Progenitor cell of endocrine pancreas (in vitro differentiated cells): Measurements from ENCODE around the gene GNLY. TPM values are rescaled to one million over a fixed set of nuclear protein-coding genes. Genes with fewer than 3 reads are reported as not detected.

Experiments used
- DNase-seq: peaks from one replicate; pipeline ENCODE4 v3.0.0; 2021; ENCODE audit warnings: low spot score; ENCODE audit not compliant: unreplicated experiment
- H3K27ac Mint-ChIP-seq: 2 replicates; pipeline ENCODE4 v1.8.0; 2021; ENCODE audit warnings: mild to moderate bottlenecking, moderate library complexity, mixed read lengths
- H3K27me3 Mint-ChIP-seq: 2 replicates; pipeline ENCODE4 v1.8.0; 2021; ENCODE audit warnings: mixed read lengths
- H3K36me3 Mint-ChIP-seq: 2 replicates; pipeline ENCODE4 v1.8.0; 2022; ENCODE audit warnings: mixed read lengths; ENCODE audit not compliant: insufficient read depth
- H3K4me1 Mint-ChIP-seq: 2 replicates; pipeline ENCODE4 v1.8.0; 2021; ENCODE audit warnings: low read depth, mixed read lengths
- H3K4me3 Mint-ChIP-seq: 2 replicates; pipeline ENCODE4 v1.8.0; 2021; ENCODE audit warnings: low read depth, mild to moderate bottlenecking, moderate library complexity, mixed read lengths
- H3K9me3 Mint-ChIP-seq: 2 replicates; pipeline ENCODE4 v1.8.0; 2021; ENCODE audit warnings: low read depth, mixed read lengths
- total RNA-seq: library from RNA; stranded (reverse); gene quantifications from 2 replicates; pipeline ENCODE4 v1.2.1, GENCODE V29; 2021
- TF ChIP-seq, protein P1 (sequence below): fragments of 200-600 bp; sonication (generic); IDR thresholded peaks from one replicate; pipeline ENCODE4 v1.5.0; 2021; ENCODE audit warnings: antibody characterized with exemption, mild to moderate bottlenecking; ENCODE audit not compliant: unreplicated experiment

The GNLY gene
- total RNA-seq, 1 donor from 2014 or later, result not detected

DNA sequence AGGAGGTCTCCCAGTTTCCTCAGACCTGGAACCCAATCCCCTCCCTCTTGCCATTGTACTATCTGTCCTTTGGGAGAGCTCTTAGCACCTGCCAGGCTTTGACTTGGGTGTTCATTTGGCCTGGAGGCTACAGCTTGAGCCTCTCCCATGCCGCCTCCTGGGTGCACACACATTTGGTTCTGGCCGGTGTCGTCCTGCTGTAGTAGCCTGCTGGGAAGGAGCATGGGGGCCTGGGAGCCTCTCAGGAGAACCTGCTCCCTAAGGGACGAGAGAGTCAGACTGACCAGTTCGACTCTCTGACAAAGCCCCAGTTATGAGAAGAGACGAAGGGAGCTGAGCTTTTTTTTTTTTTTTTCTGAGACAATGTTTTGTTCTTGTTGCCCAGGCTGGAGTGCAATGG is 18.7 kb upstream of the GNLY start:
- Mint-ChIP-seq H3K36me3 (no peaks in the 10 kb centered on the region), H3K9me3 (peaks cover 3% of the 10 kb centered on the region), H3K27ac (no peak overlapping the region), H3K27me3 (peaks cover 21% of the 10 kb centered on the region), H3K4me1 (no peaks in the 10 kb centered on the region), H3K4me3 (no peak overlapping the region)
- DNase-seq, result no peak
- TF ChIP-seq, protein P1, sequence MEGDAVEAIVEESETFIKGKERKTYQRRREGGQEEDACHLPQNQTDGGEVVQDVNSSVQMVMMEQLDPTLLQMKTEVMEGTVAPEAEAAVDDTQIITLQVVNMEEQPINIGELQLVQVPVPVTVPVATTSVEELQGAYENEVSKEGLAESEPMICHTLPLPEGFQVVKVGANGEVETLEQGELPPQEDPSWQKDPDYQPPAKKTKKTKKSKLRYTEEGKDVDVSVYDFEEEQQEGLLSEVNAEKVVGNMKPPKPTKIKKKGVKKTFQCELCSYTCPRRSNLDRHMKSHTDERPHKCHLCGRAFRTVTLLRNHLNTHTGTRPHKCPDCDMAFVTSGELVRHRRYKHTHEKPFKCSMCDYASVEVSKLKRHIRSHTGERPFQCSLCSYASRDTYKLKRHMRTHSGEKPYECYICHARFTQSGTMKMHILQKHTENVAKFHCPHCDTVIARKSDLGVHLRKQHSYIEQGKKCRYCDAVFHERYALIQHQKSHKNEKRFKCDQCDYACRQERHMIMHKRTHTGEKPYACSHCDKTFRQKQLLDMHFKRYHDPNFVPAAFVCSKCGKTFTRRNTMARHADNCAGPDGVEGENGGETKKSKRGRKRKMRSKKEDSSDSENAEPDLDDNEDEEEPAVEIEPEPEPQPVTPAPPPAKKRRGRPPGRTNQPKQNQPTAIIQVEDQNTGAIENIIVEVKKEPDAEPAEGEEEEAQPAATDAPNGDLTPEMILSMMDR, result no peak

DNA sequence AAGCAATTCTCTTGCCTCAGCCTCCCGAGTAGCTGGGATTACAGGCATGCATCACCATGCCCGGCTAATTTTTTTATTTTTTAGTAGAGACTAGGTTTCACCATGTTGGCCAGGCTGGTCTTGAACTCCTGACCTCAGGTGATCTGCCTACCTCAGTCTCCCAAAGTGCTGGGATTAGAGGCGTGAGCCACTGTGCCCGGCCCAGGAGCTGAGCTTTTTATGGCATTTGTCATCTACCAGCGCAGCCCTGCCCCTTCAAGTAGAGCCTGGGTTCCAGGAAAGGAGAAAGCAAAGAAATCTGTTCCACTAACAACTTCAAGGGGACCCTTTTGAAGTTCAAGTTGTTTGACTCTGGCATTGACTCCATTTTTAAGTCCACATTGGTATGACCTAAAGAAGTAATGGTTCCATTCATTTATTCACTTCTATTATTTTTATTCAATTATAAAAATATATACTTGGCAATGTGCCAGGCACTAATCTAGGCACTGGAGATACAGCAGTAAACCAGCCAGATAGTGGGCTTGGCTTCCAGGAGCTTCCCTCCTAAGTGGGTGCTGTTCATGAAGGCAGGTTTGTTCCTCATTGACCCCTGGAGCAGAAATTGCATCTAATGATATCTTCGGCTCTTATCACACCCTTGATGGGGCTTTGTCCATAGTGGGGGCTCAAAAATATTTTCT is 18.2 kb upstream of the GNLY start:
- Mint-ChIP-seq H3K4me1 (no peaks in the 10 kb centered on the region), H3K9me3 (peaks cover 3% of the 10 kb centered on the region), H3K27ac (no peak overlapping the region), H3K27me3 (peaks cover 22% of the 10 kb centered on the region), H3K36me3 (no peaks in the 10 kb centered on the region), H3K4me3 (no peak overlapping the region)
- TF ChIP-seq, protein P1, result no peak
- DNase-seq, result no peak

DNA sequence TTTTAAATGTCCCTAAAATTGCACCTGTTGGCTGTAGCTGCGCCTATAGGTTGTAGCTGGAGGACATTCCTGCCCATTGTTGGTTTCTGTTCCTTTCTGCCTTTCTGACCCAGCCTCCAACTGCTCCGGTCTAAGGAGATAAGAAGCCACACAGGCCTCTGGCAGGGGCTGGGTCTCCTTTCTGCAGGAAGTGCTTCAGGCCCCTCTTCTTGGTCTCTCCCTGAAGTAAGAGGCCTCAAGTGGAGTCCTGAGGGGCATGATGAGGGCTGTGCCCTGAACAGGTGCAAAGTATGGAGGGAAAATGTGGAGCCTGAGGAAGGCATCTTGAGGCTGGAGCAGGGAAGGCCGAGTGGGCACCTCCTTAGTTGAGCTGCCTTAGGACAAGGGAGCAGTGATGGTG is 15.8 kb upstream of the GNLY start:
- TF ChIP-seq, protein P1, result no peak
- no peak overlapping the region for H3K4me3 Mint-ChIP-seq
- H3K36me3 Mint-ChIP-seq, result no peaks in the 10 kb centered on the region
- peaks cover 3% of the 10 kb centered on the region for H3K4me1 Mint-ChIP-seq
- H3K27ac Mint-ChIP-seq, result no peak overlapping the region
- peaks cover 28% of the 10 kb centered on the region for H3K27me3 Mint-ChIP-seq
- no peak for DNase-seq
- peaks cover 3% of the 10 kb centered on the region for H3K9me3 Mint-ChIP-seq

DNA sequence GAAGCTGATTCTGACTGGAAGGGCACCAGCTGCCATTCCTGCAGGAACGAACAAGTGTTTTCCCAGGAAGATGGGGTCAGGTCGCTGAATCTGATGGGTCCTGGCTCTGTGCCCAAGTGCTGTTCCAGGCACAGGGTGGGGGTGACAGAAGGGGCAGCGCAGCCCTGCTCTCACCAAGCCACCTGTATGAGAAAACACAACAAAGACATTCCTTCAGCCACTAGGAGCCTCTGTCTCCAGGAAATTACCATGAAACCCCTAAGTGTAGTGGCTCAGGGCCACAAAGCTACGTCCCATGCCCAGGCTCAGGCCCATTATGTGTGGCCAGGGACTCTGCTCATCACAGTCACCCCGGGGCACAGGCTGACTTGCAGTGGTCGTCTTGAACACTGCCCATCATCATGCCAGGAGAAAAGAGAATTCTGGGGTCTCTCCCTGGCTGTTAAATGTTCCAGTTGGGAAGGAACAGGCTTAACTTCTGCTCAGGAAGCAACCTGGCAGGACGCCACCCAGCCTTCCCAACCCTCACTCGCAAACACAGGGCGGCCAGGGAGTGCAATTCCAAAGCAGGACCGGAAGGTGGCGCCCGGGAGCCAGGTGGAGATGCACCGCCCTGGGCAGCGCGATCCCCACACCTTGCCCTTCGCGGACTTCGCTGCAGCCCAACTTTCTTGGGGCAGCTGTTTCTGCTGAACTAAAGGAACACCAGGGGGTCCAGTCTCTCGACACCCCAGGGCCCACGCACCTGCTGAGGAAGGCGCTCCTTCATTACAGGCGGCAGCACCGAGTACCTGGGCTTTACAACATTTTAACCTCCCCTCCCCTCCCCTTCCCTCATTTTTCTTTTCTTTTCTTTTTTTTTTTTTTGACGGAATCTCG is 15.1 kb upstream of the GNLY start:
- H3K4me3 Mint-ChIP-seq, result no peak overlapping the region
- TF ChIP-seq, protein P1, result peak; percentile 94
- H3K27ac Mint-ChIP-seq, result no peak overlapping the region

DNA sequence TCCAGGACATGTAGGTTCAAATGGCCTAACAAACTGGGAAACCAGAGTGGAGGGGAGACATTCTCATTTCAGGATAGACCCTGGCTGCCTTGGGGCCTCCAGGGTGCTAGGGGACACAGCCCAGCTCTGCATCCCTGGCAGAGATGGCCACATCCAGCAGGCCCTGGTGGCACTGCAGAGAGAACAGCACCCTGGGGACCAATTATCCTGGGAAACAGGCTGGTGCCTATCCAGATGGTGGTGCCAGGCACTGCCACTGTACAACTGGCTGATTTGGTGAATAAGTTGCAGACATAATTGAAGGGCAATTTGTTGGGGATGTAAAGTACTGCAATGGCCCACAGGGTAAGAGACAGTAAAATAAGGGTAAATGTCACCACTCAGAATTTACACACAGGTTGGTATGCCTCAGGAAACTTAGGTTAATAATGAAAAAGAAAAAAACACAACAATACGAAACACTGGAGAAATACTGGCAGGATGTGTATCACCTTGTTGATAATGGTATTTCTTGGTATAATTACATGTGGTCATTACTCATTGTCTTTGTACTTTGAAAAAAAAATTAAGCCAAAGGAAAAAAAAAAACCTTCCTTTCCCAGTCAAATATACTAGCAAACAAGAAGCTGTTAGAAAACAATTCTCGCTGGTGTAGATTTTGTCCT is 13.3 kb upstream of the GNLY start:
- peaks cover 22% of the 10 kb centered on the region for H3K27me3 Mint-ChIP-seq
- no peak overlapping the region for H3K4me3 Mint-ChIP-seq
- peaks cover 3% of the 10 kb centered on the region for H3K4me1 Mint-ChIP-seq
- no peaks in the 10 kb centered on the region for H3K36me3 Mint-ChIP-seq
- TF ChIP-seq, protein P1, result no peak
- H3K27ac Mint-ChIP-seq, result no peak overlapping the region
- DNase-seq, result no peak
- peaks cover 3% of the 10 kb centered on the region for H3K9me3 Mint-ChIP-seq

More for the DNA sequence above, 15.1 kb upstream of the GNLY start:
- Mint-ChIP-seq H3K9me3 (peaks cover 3% of the 10 kb centered on the region), H3K27me3 (peaks cover 26% of the 10 kb centered on the region), H3K36me3 (no peaks in the 10 kb centered on the region), H3K4me1 (peaks cover 3% of the 10 kb centered on the region)
- peak; percentile 80 for DNase-seq
